ENCODE data around the gene POLL. TPM values are rescaled to one million over a fixed set of nuclear protein-coding genes. Genes with fewer than 3 reads are reported as not detected.
A peak's percentile ranks its signal among the peaks of the same experiment; 100 is the strongest.
"Not testable (repeated sequence)": the region's sequence is repeated elsewhere in the genome, so short reads cannot be mapped to it uniquely, and the experiment has no call there.

POLL gene
- total RNA-seq, 6 donors from 2014 or later = 20.4 to 47.1 (median 31.5) TPM

DNA sequence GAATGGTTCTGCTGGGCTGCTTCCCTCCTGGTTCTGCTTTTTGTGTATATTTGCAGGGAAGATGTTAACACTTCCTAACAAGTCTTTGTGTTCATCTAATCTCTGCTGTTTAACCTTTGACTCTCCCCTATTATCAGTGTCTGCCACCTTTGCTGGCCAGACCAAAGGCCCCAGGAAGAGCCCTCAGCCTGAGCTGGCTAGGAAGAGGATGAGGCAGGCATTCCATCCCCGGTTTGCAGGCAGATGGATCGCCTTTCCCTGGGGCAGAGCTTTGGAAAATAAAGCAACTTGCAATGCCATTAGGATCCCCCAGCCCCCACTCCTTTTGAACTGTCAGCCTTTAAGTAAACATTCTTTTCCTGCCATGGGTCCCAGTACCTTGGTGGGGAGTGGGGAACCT lies 19.1 kb upstream of the POLL start:
- TF ChIP-seq POLR2AphosphoS5 (IDR thresholded peaks at IDR 0.05) (no peak), EP300 (IDR thresholded peaks at IDR 0.05) (no peak)
- 48 to 67% methylated on average over 2 of the region's 2 CpGs for WGBS, 2 donors
- Histone ChIP-seq H3K4me1 (no peaks in the 10 kb centered on the region), H3K27ac (no peak overlapping the region), H3K4me3 (no peak overlapping the region), H3K27me3 (no peaks in the 10 kb centered on the region), H3K36me3 (peaks cover 12 to 82% (median 52%) of the 10 kb centered on the region in 4 donors), H3K9me3 (no peaks in the 10 kb centered on the region)
- DNase-seq (no peak), ATAC-seq (ENCODE audit: low FRiP score in 2 of 2) (no peak)

DNA sequence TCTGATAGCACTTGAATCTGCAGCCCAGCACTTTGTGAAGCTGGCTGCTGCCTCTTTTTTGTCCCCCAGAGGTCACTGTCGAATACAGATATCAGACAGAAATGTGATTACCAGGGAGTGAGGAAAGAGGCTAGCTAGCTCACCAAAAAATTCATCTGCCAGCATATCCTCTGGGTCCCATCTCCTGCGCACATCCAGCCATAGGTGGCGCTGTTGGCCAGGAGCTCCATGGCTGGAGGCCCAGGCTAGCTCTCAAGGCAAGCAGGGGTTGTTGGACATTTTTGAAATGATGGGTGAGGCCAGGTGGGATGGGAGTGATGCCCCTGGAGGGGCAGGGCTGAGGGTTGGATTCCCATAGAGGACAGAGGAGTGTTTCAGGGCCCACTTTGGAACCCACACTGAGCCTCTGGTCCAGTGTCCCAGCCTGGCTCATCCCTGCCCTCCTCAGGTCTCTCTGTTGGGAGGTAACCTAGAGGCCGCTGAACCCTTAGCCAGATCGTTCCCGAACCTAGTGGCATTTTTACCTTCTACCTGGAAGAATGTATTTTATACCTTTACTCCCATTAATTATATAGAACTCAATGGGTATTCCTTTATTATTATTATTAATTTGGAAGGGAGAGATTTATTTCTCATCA lies 14.8 kb upstream of the POLL start:
- peak in 1 of 2 donors; percentile 66 for DNase-seq
- no peak for TF ChIP-seq POLR2A (IDR thresholded peaks at IDR 0.05)
- TF ChIP-seq, protein P1, sequence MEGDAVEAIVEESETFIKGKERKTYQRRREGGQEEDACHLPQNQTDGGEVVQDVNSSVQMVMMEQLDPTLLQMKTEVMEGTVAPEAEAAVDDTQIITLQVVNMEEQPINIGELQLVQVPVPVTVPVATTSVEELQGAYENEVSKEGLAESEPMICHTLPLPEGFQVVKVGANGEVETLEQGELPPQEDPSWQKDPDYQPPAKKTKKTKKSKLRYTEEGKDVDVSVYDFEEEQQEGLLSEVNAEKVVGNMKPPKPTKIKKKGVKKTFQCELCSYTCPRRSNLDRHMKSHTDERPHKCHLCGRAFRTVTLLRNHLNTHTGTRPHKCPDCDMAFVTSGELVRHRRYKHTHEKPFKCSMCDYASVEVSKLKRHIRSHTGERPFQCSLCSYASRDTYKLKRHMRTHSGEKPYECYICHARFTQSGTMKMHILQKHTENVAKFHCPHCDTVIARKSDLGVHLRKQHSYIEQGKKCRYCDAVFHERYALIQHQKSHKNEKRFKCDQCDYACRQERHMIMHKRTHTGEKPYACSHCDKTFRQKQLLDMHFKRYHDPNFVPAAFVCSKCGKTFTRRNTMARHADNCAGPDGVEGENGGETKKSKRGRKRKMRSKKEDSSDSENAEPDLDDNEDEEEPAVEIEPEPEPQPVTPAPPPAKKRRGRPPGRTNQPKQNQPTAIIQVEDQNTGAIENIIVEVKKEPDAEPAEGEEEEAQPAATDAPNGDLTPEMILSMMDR (IDR thresholded peaks at IDR 0.05) = peak; percentile 71 to 86 (median 83)
- TF ChIP-seq POLR2AphosphoS5 (IDR thresholded peaks at IDR 0.05) = no peak
- TF ChIP-seq EP300 (IDR thresholded peaks at IDR 0.05) = no peak
- peak; percentile 84 to 88 for ATAC-seq (ENCODE audit: low FRiP score in 2 of 2)
- no peak overlapping the region for H3K27ac ChIP-seq
- no peaks in the 10 kb centered on the region for H3K4me1 ChIP-seq
- H3K9me3 ChIP-seq = no peaks in the 10 kb centered on the region
- WGBS, 2 donors = 50 to 71% methylated on average over 4 to 6 of the region's 6 CpGs
- no peak overlapping the region for H3K4me3 ChIP-seq
- peaks cover 2 to 43% (median 14%) of the 10 kb centered on the region in 4 donors for H3K36me3 ChIP-seq
- no peaks in the 10 kb centered on the region for H3K27me3 ChIP-seq

DNA sequence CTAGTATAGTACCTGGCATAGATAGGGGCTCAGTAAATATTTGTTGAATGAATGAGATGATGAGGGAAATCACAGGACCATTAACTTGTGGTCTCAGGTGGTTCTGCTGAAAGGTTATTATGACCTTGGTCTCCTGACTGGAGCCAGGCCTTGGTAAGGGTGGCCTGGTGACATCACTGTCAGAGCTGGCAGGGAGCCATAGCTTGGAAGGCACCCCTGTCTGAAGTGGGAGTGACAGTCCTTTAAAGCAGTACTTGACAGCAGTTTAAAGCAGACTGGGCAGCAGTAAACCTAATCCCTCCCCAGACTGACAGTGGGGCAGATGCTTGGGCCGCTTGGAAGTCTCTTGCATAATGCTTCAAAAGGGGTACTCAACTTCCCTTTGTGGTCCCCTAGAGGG lies 13.5 kb upstream of the POLL start:
- Histone ChIP-seq H3K4me3 (no peak overlapping the region), H3K27ac (no peak overlapping the region), H3K9me3 (no peaks in the 10 kb centered on the region), H3K4me1 (no peaks in the 10 kb centered on the region), H3K36me3 (peaks cover 0 to 29% (median 12%) of the 10 kb centered on the region in 4 donors), H3K27me3 (no peaks in the 10 kb centered on the region)
- ATAC-seq (ENCODE audit: low FRiP score in 2 of 2) (no peak), DNase-seq (no peak)
- TF ChIP-seq POLR2A (IDR thresholded peaks at IDR 0.05) (no peak), EP300 (IDR thresholded peaks at IDR 0.05) (no peak), POLR2AphosphoS5 (IDR thresholded peaks at IDR 0.05) (no peak)
- TF ChIP-seq, protein P1 (IDR thresholded peaks at IDR 0.05) = no peak
- 63 to 78% methylated on average over 1 of the region's 1 CpG for WGBS, 2 donors

DNA sequence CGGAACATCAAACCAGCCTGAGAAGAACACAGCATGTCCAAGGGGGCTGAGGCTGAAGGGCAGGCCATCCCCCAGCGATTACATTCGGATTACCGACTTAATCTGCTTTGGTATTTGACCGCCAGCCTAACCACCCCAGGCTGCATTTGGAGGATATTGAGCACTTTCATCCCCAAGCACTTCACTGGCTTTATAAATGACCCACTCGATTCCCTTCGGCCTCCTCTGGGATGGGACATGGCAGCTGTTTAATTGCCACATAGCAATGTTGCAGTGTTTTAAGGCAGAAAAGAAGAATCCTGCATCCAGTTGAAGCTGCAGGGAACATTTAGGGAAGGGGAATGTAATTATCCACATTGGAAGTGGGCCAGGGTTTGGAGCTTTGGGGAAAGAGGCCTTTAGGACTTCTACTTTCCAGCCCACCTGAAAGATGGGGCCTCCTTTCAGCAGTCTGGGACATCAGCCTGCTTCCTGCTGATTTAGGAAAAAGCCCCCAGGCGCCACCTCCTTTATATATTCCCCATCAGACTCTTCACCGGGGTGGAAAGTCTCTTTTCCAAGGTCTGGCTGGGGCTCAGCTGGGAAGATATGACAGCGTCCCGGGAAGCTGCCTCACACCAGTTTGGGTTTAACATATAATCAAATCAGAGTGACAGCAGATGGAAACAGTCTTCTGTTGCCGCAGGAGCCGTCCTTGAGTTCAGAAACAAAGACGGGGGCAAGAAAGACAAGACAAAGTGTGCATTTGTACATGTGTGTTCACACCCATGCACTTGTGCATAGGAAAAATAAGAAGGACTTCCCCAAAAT lies 9.2 kb upstream of the POLL start:
- peaks cover 0 to 4% (median 0%) of the 10 kb centered on the region in 4 donors for H3K4me1 ChIP-seq
- no peak for TF ChIP-seq EP300 (IDR thresholded peaks at IDR 0.05)
- no peak for TF ChIP-seq POLR2A (IDR thresholded peaks at IDR 0.05)
- TF ChIP-seq, protein P1 (IDR thresholded peaks at IDR 0.05) = no peak
- no peak for TF ChIP-seq POLR2AphosphoS5 (IDR thresholded peaks at IDR 0.05)
- no peak overlapping the region for H3K4me3 ChIP-seq
- H3K9me3 ChIP-seq = no peaks in the 10 kb centered on the region
- DNase-seq (no peak), ATAC-seq (ENCODE audit: low FRiP score in 2 of 2) (no peak)
- 79 to 83% methylated on average over 14 of the region's 14 CpGs for WGBS, 2 donors
- peaks cover 0 to 3% (median 0%) of the 10 kb centered on the region in 4 donors for H3K36me3 ChIP-seq
- no peaks in the 10 kb centered on the region for H3K27me3 ChIP-seq
- H3K27ac ChIP-seq = no peak overlapping the region

DNA sequence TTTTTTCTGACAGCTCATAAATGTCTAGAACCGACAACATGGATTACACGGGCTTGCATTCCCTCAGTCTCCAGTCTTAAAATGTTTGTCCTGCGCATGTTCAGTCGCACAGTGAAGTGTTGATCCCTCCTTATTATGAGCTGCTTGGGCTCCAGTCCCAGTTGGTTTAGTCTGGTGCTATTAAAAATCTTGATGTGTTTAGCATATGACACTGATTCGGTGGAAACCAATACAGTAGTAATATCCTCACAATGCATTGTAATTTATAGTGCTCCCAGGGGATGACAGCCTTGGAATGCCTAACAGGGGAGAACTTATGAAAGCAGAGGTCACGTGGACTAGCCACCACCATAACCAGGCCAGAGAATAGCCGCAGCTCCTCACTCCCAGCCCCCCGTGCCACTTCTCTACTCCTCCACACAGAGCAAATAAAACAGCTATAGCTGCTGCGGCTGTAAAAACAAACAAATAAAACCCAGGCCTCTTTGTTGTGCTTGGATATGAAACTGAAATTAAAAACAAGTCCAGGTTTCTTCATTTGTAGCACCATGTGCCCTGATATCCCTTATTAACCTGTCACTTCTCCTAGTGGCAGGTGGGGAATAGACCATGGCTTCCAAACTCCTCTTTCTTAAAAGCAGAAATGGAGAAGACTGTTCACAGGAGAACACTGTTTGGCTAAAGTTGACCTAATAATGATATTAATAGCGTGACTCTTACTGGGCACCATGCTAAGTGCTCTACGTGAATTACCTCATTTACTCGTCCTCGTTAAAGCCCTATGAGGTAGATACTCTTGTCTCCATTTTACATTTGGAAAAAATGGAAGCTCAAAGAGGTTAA lies 7.8 kb upstream of the POLL start:
- ATAC-seq (ENCODE audit: low FRiP score in 2 of 2) (no peak), DNase-seq (no peak)
- TF ChIP-seq, protein P1 (IDR thresholded peaks at IDR 0.05) = no peak
- TF ChIP-seq EP300 (IDR thresholded peaks at IDR 0.05) (no peak), POLR2AphosphoS5 (IDR thresholded peaks at IDR 0.05) (no peak), POLR2A (IDR thresholded peaks at IDR 0.05) (no peak)
- WGBS, 2 donors = 82 to 88% methylated on average over 13 of the region's 13 CpGs
- H3K36me3 ChIP-seq = peaks cover 0 to 3% (median 0%) of the 10 kb centered on the region in 4 donors
- H3K27ac ChIP-seq = no peak overlapping the region
- H3K4me3 ChIP-seq = no peak overlapping the region
- H3K4me1 ChIP-seq = peaks cover 0 to 4% (median 0%) of the 10 kb centered on the region in 4 donors
- H3K27me3 ChIP-seq = no peaks in the 10 kb centered on the region
- no peaks in the 10 kb centered on the region for H3K9me3 ChIP-seq

DNA sequence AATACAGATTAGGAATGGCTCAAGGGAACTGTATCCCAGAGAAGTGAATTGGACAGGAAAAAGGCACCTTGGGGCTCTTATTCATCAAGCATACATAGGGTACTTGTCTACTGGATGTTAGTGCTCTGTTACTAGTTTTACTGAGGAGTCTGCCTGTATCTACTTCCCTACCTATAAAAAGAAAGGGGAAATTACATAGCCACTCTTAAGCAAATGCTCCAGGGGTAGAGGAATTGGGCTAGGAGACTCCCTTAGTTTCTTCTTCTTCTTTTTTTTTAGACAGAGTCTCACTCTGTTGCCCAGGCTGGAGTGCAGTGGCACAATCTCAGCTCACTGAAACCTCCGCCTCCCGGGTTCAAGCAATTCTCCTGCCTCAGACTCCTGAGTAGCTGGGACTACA lies 5.3 kb upstream of the POLL start:
- H3K4me3 ChIP-seq, H3K9me3 ChIP-seq, H3K36me3 ChIP-seq, H3K27ac ChIP-seq, H3K27me3 ChIP-seq, DNase-seq: not testable (repeated sequence)
- peak in 1 of 2 donors; percentile 61 for ATAC-seq (ENCODE audit: low FRiP score in 2 of 2)
- WGBS, 2 donors = 66 to 82% methylated on average over 2 of the region's 2 CpGs
- H3K4me1 ChIP-seq = peaks cover 5 to 15% (median 7%) of the 10 kb centered on the region in 4 donors
